EH (cell line): ENCODE data around the gene DNAJC4.

Source experiments
- DNase-seq: peaks from one replicate; pipeline ENCODE4 v3.0.0-alpha.2; 2015; ENCODE audit warnings: low read depth

DNAJC4 gene

GRCh38 chr11:64229090-64229743 is 1.1 kb upstream of the DNAJC4 start:
- DNase-seq: no peak

GRCh38 chr11:64229744-64230170 is 591 bp upstream of the DNAJC4 start:
- no peak for DNase-seq

DNA sequence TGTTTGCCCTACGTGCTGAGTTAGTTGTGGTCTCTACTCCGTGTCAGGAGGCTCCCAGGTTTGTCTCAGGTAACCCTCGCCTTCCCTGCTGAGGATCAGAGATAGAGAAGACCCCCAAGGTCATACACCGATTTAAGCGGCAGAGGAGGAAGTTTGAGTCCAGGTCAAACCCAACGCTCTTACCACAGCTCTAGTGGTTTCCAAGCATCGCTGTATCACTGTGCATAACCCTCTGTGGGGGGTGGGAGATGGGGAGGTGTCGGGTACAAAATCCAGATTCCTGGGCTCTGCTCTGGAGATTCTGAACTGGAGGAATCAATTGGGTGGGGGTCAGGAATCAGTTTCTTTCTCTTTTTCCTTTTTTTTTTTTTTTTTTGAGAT is 627 bp downstream of the DNAJC4 start:
- DNase-seq: no peak

DNA sequence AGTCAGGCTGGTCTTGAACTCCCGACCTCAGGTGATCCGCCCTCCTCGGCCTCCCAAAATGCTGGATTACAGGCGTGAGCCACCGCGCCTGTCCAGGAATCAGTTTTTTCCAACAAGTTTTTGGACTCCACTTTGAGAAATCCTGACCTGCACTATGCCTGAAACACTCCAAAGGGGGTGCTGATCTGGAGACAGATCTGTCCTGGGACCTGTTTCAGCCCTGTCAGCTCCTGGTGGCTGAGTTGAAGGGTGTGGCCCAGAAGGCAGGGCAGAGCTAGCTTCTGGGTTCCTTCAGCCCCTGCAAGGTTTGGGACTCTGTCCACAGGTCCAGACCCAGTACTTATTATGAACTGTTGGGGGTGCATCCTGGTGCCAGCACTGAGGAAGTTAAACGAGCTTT is 1.2 kb downstream of the DNAJC4 start:
- no peak for DNase-seq

- no peak for DNase-seq
Measured at GRCh38 chr11:64232182-64232966, 2.0 kb downstream of the DNAJC4 start.

DNA sequence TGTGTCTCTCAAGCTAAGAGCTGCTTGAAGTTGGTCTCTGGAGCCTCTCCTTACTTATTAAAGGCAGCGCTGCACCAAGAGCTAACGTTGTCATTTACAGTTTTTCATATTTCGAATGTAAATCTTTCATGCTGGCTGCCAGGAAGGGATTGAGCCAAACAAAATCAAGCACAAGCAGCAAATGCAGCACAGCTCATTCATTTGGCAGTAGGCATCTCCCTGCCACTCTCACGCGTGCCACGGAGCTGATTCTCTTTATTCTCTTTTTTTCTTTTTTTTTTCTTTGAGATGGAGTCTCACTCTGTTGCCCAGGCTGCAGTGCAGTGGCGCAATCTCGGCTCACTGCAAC is 2.6 kb downstream of the DNAJC4 start:
- DNase-seq: no peak

DNA sequence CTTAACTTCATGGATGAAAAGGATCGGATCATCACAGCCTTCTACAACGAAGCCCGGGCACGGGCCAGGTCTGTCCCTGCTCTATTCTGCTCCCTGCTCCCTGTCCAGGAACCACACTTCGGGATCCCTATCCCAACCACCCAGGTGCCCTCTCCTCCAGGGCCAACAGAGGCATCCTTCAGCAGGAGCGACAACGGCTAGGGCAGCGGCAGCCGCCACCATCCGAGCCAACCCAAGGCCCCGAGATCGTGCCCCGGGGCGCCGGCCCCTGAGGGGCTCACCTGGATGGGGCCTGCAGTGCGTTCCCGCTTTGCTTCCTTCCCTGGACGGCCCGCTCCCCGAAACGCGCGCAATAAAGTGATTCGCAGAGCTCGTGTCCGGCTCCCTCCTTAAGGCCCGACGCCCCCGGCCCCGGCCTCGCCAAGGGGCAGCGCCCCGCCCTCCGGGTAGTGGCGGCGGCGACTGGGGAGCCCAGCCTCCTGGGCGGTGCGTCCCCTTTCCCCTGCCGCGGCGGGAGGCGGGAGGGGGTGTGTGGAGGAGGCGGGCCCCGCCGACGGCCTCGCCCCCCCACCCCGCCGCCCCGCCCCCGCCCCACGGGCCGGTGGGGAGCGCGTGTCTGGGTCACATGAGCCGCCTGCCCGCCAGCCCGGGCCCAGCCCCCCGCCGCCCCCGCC is 3.7 kb downstream of the DNAJC4 start, which contains the start of gene VEGFB:
Gene VEGFB (plus strand): TSS at position 672 of the 674 bp plus-strand sequence. CDS start 250 bp downstream, outside the sequence.
- DNase-seq: peak; percentile 68

GRCh38 chr11:64234647-64235379 is 4.5 kb downstream of the DNAJC4 start:
- peak; percentile 34 for DNase-seq

GRCh38 chr11:64235437-64236161 is 5.3 kb downstream of the DNAJC4 start:
- no peak for DNase-seq

- no peak for DNase-seq
Measured at GRCh38 chr11:64237484-64237951, 7.2 kb downstream of the DNAJC4 start.

GRCh38 chr11:64238076-64238475 is 7.7 kb downstream of the DNAJC4 start:
- DNase-seq: no peak

DNA sequence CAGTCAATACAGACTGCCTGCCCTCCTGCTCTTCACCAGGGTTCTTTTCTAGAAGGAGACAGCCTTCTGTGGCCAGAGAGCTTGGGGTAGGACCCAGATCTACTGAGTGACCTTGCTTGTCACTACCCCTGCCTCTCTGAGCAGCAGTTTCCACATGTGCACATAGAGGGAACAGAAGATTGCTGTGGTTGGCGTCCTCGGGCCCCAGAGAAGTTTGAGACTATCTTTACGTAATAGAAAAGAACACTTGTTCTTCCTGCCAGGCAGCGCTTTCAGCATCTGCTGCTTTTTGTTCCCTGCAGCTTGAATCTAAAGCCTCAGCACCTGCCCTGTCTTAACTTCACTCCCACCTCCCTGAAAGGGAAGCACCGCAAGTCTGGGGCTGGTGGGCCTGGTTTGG is 8.7 kb downstream of the DNAJC4 start:
- DNase-seq: no peak

- DNase-seq: no peak
Measured at GRCh38 chr11:64239662-64240434, 9.5 kb downstream of the DNAJC4 start.

DNA sequence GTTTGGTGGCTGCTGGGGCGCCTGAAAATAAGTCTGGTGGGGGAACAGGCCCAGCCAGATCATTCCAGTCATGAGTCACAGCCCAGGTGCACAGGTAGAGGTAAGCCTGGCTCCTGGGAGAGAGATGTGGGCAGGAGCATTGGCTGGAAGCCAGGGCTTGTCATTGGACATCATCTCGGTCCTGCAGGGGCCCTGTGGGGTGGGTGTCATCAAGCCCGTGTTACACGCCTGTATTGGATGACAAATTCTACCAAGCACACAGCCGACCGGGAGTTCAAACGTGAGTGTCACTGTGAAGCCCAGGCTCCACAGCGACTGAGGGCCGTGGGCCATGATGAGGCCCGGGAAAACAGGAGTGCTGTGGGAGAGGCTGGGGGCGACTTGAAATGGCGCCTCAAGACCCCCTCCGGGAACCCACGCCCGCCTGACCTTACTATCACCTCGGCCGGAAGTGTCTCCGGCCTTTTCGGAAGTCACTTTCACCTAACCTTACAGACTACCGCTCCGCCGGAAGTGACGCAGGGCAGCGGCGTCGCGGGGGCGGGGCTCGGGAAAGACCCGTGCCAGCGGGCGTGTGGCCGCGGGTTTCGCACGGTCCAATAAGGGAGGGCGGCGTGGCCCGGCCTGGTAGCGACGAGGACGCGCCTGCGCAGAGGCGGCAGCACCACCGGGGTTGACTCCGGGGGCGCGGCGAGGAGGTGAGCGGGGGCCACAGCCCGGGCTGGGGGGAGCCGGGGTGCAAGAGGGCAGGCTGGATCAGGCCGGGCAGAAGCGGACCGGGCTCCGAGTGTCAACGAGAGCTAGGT is 10.3 kb downstream of the DNAJC4 start, which contains the start of gene FKBP2:
Gene FKBP2 (plus strand): TSS at position 661 of the 806 bp plus-strand sequence. CDS start 1,293 bp downstream, outside the sequence.
- peak; percentile 97 for DNase-seq

GRCh38 chr11:64241241-64241490 is 10.8 kb downstream of the DNAJC4 start:
- peak; percentile 99 for DNase-seq

GRCh38 chr11:64241491-64242374 is 11.4 kb downstream of the DNAJC4 start:
- DNase-seq: peak; percentile 57

DNA sequence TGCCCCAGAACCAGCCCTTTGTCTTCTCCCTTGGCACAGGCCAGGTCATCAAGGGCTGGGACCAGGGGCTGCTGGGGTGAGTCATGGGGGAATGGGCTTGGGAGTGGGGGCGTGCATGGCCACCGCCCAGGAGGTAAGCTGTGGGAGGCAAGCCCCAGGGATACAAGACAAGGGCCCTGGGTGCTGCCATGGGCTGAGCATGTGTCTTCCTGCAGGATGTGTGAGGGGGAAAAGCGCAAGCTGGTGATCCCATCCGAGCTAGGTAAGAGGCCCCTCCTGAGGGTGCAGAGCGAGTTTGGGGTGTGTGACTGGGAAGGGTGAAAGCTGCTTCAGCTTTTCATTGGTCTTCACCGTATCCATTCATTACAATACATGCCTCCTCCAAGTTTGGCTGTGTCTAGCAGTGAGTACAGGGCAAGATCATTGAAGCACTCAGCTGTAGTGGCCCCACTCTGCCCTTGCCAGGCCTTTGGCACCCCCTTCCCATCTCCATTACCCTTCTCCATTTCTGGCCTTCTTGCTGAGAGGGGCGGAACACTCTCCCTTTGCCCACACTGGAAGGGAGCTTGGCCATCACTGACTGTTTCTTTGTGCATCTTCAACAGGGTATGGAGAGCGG is 13.0 kb downstream of the DNAJC4 start:
- DNase-seq: no peak

- DNase-seq: no peak
Measured at GRCh38 chr11:64244107-64244506, 13.8 kb downstream of the DNAJC4 start.

- no peak for DNase-seq
Measured at GRCh38 chr11:64244966-64245365, 14.6 kb downstream of the DNAJC4 start.
